ENCODE measurements around the gene GUCA2A.

- TF ChIP-seq EZH2 (IDR thresholded peaks at IDR 0.05; ENCODE audit: insufficient read depth, low read length): no peak
- no peak for TF ChIP-seq CTCF (IDR thresholded peaks at IDR 0.05; ENCODE audit: insufficient read depth, low read depth, low read length)
These were observed 42.1 kb downstream of the GUCA2A start for GRCh38 chr1:42122408-42122807.

Measured in astrocyte (in vitro differentiated cells and primary cell).